ENCODE results near the gene SPATS2L.

DNA sequence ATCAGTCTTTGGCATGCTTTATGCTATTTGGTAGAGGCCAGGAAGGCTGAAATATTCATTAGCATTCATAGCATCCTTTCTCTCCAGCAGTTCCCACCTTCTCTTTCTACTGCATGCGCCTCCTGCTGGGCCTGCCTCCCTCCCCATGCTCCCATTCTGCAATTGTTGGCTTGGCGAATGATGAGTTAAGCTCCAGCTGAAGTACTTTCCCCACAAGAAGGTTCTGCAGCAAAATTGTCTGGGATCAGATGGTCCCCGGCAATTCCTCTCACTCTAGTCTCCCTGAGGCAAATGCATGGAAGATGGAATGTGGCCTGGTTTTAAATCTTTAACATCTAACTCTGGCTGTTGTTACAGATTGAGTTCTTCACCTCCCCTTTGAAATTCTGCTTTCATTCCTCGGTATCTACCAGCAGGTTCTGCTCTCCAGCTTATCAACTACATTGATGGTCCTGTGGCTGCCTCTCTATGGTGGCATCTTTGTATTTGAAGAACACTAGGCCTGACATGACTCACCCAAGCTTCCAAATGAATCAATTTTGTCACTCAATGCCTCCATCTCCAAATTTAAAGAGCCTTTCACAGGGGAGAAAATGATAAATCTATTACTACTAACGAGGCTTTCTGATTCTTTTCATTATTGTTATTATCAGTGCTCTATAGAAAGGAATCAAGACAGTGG, 147.5 kb downstream of the SPATS2L start:
- TF ChIP-seq, protein P1, sequence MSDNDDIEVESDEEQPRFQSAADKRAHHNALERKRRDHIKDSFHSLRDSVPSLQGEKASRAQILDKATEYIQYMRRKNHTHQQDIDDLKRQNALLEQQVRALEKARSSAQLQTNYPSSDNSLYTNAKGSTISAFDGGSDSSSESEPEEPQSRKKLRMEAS (IDR thresholded peaks at IDR 0.05; ENCODE audit: low read depth, low read length): no peak
- TF ChIP-seq, protein P2, sequence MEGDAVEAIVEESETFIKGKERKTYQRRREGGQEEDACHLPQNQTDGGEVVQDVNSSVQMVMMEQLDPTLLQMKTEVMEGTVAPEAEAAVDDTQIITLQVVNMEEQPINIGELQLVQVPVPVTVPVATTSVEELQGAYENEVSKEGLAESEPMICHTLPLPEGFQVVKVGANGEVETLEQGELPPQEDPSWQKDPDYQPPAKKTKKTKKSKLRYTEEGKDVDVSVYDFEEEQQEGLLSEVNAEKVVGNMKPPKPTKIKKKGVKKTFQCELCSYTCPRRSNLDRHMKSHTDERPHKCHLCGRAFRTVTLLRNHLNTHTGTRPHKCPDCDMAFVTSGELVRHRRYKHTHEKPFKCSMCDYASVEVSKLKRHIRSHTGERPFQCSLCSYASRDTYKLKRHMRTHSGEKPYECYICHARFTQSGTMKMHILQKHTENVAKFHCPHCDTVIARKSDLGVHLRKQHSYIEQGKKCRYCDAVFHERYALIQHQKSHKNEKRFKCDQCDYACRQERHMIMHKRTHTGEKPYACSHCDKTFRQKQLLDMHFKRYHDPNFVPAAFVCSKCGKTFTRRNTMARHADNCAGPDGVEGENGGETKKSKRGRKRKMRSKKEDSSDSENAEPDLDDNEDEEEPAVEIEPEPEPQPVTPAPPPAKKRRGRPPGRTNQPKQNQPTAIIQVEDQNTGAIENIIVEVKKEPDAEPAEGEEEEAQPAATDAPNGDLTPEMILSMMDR (IDR thresholded peaks at IDR 0.05; ENCODE audit: low read depth, low read length): no peak
- TF ChIP-seq POLR2A (IDR thresholded peaks at IDR 0.05; ENCODE audit: extremely low read depth, insufficient read length): no peak
- no peak for TF ChIP-seq MYC (IDR thresholded peaks at IDR 0.05; ENCODE audit: low read depth, low read length)
